HG03196 (cell line): ENCODE data around the gene IGF1R.

Source experiments
- ATAC-seq: cut with Tn5 transposase; IDR thresholded peaks from one replicate; pipeline ENCODE4 v1.9.1; 2021; ENCODE audit not compliant: unreplicated experiment

The IGF1R gene

GRCh38 chr15:98773616-98774015, 125.3 kb downstream of the IGF1R start:
- ATAC-seq = no peak

GRCh38 chr15:98774756-98775497, 126.6 kb downstream of the IGF1R start:
- ATAC-seq = no peak

GRCh38 chr15:98775498-98776230, 127.3 kb downstream of the IGF1R start:
- ATAC-seq = no peak

- ATAC-seq = peak; percentile 42
Measured at GRCh38 chr15:98776607-98777281, 128.4 kb downstream of the IGF1R start.

- no peak for ATAC-seq
Measured at GRCh38 chr15:98777426-98777825, 129.1 kb downstream of the IGF1R start.

GRCh38 chr15:98778263-98778959, 130.1 kb downstream of the IGF1R start:
- no peak for ATAC-seq

GRCh38 chr15:98778960-98779359, 130.6 kb downstream of the IGF1R start:
- ATAC-seq = no peak

- peak; percentile 79 for ATAC-seq
Measured at GRCh38 chr15:98779463-98780071, 131.2 kb downstream of the IGF1R start.

GRCh38 chr15:98781838-98782237, 133.5 kb downstream of the IGF1R start:
- ATAC-seq = no peak

- ATAC-seq = no peak
Measured at GRCh38 chr15:98782801-98783200, 134.5 kb downstream of the IGF1R start.

GRCh38 chr15:98785431-98785806, 137.1 kb downstream of the IGF1R start:
- no peak for ATAC-seq

GRCh38 chr15:98785807-98786621, 137.7 kb downstream of the IGF1R start:
- peak; percentile 81 for ATAC-seq

GRCh38 chr15:98786717-98787116, 138.4 kb downstream of the IGF1R start:
- peak; percentile 11 for ATAC-seq

- no peak for ATAC-seq
Measured at GRCh38 chr15:98787194-98787593, 138.9 kb downstream of the IGF1R start.

GRCh38 chr15:98787936-98788757, 139.8 kb downstream of the IGF1R start:
- ATAC-seq = no peak

- no peak for ATAC-seq
Measured at GRCh38 chr15:98789020-98789419, 140.7 kb downstream of the IGF1R start.

GRCh38 chr15:98790270-98790669, 141.9 kb downstream of the IGF1R start:
- no peak for ATAC-seq

- ATAC-seq = no peak
Measured at GRCh38 chr15:98791046-98791701, 142.8 kb downstream of the IGF1R start.

- no peak for ATAC-seq
Measured at GRCh38 chr15:98792117-98792516, 143.8 kb downstream of the IGF1R start.
